Measurements from ENCODE around the gene PIF1.

PIF1 gene, protein sequence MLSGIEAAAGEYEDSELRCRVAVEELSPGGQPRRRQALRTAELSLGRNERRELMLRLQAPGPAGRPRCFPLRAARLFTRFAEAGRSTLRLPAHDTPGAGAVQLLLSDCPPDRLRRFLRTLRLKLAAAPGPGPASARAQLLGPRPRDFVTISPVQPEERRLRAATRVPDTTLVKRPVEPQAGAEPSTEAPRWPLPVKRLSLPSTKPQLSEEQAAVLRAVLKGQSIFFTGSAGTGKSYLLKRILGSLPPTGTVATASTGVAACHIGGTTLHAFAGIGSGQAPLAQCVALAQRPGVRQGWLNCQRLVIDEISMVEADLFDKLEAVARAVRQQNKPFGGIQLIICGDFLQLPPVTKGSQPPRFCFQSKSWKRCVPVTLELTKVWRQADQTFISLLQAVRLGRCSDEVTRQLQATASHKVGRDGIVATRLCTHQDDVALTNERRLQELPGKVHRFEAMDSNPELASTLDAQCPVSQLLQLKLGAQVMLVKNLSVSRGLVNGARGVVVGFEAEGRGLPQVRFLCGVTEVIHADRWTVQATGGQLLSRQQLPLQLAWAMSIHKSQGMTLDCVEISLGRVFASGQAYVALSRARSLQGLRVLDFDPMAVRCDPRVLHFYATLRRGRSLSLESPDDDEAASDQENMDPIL

DNA sequence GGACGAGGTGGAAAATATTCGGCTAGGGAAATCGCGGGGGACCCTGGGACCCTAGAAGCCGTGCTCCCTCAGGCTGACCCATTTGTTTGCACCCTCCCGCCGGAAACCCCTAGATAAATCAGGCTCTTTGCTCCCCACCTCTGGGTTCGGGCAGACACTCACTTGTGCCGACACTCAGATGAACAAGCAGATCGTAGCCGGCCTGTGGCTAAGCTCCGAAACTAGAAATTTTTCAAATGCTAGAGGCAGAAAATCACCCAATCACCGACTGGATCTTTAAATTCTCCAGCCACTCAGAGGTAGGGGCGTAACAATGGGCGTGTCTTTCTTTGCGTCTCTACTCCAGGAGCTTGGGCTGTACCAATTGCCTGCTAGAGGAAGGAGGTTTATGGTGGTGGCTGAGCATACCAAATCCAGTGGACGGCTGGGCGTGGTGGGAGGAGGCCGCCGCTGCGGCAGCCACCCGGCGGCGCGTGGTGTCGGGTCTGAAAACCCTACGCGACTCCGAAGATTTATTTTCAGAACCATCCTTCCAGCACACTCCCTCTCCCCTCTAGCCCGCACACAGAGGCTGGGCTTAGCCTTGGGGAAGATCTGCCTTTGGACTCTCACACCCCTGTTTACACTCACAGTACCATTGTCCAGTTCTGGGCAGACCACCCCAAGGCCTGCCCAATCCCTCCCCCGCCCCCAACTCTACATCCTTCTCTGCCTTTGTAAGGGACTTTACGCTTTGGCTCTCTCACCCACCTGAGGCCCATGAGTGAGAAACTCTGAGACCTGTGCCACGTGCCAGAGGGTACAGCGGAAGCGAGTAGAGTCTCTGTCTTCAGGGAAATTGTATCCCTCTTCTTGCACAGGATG lies at the start of gene PIF1:
TSS of gene PIF1 (minus strand) at position 217 of the 864 bp plus-strand sequence. CDS start 1,312 bp downstream, outside the sequence.
- no peak for TF ChIP-seq ZFX (IDR thresholded peaks at IDR 0.05)
- TF ChIP-seq, protein P1, sequence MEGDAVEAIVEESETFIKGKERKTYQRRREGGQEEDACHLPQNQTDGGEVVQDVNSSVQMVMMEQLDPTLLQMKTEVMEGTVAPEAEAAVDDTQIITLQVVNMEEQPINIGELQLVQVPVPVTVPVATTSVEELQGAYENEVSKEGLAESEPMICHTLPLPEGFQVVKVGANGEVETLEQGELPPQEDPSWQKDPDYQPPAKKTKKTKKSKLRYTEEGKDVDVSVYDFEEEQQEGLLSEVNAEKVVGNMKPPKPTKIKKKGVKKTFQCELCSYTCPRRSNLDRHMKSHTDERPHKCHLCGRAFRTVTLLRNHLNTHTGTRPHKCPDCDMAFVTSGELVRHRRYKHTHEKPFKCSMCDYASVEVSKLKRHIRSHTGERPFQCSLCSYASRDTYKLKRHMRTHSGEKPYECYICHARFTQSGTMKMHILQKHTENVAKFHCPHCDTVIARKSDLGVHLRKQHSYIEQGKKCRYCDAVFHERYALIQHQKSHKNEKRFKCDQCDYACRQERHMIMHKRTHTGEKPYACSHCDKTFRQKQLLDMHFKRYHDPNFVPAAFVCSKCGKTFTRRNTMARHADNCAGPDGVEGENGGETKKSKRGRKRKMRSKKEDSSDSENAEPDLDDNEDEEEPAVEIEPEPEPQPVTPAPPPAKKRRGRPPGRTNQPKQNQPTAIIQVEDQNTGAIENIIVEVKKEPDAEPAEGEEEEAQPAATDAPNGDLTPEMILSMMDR (conservative IDR thresholded peaks at IDR 0.05): no peak
- peak within 1 kb of the TSS; percentile 80 for H3K27ac ChIP-seq

DNA sequence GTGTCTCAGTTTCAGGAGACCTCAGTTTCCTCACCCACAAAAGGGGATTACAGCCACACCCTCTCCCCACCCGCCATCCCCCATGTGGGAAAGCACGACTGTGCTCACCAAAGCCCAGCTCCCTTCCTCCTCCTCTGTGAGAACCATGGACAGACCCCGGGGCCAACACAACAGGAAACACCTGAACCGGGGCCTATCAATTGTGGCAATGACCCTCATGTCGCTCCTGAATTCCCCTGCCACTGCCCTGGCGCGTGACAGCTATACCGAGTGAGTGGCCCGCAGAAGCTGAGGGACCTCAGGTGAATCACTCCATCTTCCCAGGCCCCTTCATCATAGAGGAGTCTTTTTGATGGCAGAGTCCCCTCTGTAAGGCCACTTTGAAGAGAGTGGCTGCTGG lies 44.9 kb upstream of the PIF1 start:
- no peak for TF ChIP-seq ZFX (IDR thresholded peaks at IDR 0.05)

DNA sequence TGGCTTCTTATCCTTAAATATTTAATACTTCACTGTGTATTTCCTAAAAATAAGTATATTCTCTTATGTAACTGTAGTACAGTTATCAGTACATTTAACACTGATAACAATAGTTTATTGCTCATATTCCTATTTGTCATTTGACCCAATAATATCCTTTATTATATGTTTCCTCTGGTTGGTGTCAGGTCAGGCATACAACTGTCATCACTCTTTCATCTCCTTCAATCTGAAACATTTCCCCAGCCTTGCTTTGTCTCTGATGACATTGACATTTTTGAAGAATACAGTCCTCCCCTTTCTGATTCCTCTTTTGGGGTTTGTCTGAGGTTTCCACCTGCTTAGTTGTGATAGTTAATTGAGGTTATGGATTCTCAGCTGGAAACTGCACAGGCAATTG lies 44.1 kb upstream of the PIF1 start:
- no peak overlapping the region for H3K27ac ChIP-seq
- TF ChIP-seq, protein P1 (conservative IDR thresholded peaks at IDR 0.05): no peak
- no peak for TF ChIP-seq ZFX (IDR thresholded peaks at IDR 0.05)

More for the DNA sequence above, 44.9 kb upstream of the PIF1 start:
- H3K27ac ChIP-seq: no peak overlapping the region

DNA sequence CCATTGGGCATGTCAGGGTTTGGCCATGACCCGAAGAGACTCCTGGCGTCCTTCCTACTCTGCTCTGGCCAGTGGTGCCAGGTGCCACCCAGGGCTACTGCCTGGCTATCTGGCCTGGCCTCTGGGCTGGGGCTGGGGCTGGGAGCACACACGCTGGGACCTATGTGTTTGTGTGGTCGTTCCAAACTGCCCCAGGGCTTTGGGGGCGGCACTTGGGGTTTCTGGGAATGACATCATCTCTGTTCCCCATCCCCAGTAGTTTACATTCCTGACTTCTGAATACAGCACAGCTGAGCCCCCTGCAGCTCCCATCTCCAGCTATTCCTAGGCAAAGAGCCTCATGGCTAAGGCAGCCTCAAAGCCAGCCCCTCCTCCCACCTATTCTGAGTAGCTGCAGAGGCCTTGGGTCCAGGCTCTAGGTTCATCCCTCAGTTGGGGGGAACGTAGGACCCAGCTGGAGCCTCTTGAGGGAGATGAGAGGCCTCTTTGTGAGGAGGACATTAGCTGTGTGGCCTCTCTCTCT lies 40.6 kb upstream of the PIF1 start:
- no peak overlapping the region for H3K27ac ChIP-seq

DNA sequence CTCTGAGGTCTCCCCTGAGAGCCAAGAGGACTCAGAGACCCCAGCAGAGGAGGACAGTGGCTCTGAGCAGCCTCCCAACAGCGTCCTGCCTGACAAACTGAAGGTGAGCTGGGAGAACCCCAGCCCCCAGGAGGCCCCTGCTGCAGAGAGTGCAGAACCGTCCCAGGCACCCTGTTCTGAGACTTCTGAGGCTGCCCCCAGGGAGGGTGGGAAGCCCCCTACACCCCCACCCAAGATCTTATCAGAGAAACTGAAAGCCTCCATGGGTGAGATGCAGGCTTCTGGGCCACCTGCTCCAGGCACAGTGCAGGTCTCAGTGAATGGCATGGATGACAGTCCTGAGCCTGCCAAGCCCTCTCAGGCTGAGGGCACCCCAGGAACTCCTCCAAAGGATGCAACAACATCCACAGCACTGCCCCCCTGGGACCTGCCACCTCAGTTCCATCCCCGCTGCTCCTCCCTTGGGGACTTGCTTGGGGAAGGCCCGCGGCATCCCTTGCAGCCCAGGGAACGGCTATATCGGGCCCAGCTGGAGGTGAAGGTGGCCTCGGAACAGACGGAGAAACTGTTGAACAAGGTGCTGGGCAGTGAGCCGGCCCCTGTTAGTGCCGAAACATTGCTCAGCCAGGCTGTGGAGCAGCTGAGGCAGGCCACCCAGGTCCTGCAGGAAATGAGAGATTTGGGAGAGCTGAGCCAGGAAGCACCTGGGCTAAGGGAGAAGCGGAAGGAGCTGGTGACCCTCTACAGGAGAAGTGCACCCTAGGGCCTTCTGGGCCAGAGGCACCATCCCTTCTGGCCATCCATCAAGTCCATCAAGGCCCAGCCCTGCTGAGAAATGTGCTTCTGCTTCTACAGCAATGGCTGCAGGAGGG lies 39.9 kb upstream of the PIF1 start:
- H3K27ac ChIP-seq: no peak overlapping the region
- no peak for TF ChIP-seq ZFX (IDR thresholded peaks at IDR 0.05)
- TF ChIP-seq, protein P1 (conservative IDR thresholded peaks at IDR 0.05): no peak

More for the DNA sequence above, 40.6 kb upstream of the PIF1 start:
- TF ChIP-seq ZFX (IDR thresholded peaks at IDR 0.05): no peak

DNA sequence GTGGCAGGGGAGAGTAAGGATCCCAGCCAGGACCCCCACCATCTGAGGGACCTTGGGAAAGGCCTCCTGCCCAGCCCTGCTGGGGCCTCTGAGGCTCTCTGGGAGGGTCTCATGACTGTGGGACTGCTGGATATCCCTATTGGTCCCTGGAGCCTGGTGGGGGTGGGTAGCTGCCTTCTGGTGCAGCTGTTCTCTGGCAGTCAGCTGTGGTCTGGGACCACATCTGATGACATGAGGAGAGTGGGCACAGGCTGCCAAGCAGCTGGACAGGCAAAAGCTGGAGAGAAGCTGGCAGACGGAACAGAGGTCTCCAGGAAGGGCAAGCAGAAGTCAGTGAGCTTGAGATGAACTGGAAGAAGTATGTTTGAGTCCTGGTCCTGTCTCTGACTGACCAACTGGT lies 38.6 kb upstream of the PIF1 start:
- H3K27ac ChIP-seq: no peak overlapping the region
- TF ChIP-seq ZFX (IDR thresholded peaks at IDR 0.05): no peak
- TF ChIP-seq, protein P1 (conservative IDR thresholded peaks at IDR 0.05): no peak

DNA sequence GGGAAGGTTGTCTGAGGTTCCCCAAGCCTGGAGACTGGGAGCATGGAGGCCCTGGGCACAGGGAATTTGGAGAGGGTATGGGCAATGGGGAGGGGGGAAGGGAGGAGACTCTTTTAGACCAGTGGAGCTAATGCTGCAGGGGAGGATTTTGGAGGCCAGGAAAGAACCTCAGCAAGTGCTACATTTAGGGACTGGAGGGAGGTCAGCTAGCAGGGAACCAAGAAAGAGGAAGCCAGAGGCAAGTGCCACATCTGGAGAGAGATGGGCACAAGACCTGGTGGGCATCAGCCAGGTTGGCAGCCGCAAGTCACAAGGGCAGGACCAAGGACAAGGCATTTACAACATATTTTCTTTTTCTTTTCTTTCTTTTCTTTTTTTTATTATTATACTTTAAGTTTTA lies 37.0 kb upstream of the PIF1 start:
- no peak overlapping the region for H3K27ac ChIP-seq
- TF ChIP-seq ZFX (IDR thresholded peaks at IDR 0.05): no peak
- TF ChIP-seq, protein P1 (conservative IDR thresholded peaks at IDR 0.05): no peak

All from C4-2B (cell line).